Right atrium auricular region (tissue), 2 donors: ENCODE results near the gene OR2J3. TPM values are rescaled to one million over a fixed set of nuclear protein-coding genes. Genes with fewer than 3 reads are reported as not detected.

Source experiments
- DNase-seq: peaks from one replicate; pipeline ENCODE4 v3.0.0-alpha.2; 2019; ENCODE audit warnings: low spot score
- H3K27ac ChIP-seq, 2 donors: fragments of 200-600 bp; sonication (generic); 1 replicate in 1 of 2; 2 replicates in 1 of 2; pipeline ENCODE4 v1.5.1; 2016 to 2019
- H3K27me3 ChIP-seq, 2 donors: fragments of 200-600 bp; sonication (generic); one replicate each; pipeline versions ENCODE4 v1.5.1 to v1.6.0; 2017 to 2019
- H3K36me3 ChIP-seq: fragments of 200-600 bp; sonication (generic); one replicate; pipeline ENCODE4 v1.5.1; 2016
- H3K4me1 ChIP-seq, 2 donors: fragments of 200-600 bp; sonication (generic); one replicate each; pipeline versions ENCODE4 v1.5.1 to v1.6.0; 2017 to 2019
- H3K4me3 ChIP-seq, 2 donors: fragments of 200-600 bp; sonication (generic); 1 replicate in 1 of 2; 2 replicates in 1 of 2; pipeline ENCODE4 v1.5.1; 2017 to 2019; ENCODE audit warnings: mild to moderate bottlenecking in 1 of 2, moderate library complexity in 1 of 2
- H3K9me3 ChIP-seq, 2 donors: fragments of 200-600 bp; sonication (generic); one replicate each; pipeline ENCODE4 v1.5.1; 2019
- total RNA-seq, 2 donors: library from RNA; depleted of rRNA; stranded (reverse); fragments of >200 nt; gene quantifications; one replicate each; pipeline ENCODE4 v1.1.0, GENCODE V29; 2016
- TF ChIP-seq, protein P1 (sequence below), 2 donors: fragments of 200-600 bp; sonication (generic); IDR thresholded peaks; one replicate each; pipeline ENCODE4 v1.5.1; 2019; ENCODE audit warnings: antibody characterized with exemption in 2 of 2

OR2J3 gene
- not detected for total RNA-seq

DNA sequence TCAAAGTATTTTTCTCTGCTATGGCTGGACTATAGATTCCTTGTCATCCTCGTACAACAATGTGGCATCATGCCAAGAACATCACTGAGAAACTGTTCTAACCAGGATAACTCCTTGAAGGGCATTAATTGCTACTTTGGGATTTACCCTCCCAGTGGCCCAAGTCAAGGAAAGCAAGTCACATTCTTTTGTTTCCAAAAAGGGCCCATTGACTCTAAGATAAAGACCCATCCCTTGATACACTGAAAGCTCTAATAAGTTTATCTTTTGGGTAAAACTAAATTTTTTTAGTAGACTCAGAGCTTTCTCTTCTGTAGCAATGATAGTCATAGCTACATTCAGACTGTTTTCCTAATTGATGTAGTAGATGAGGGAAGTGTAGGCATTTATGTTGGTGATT is at the start of gene OR2J3:
OR2J3 (plus strand) TSS at position 301 of the 400 bp plus-strand sequence. CDS start 3,833 bp downstream, outside the sequence.
- DNase-seq = no peak
- Histone ChIP-seq H3K9me3 (no peaks in the 10 kb centered on the region), H3K4me3 (no peak within 1 kb of the TSS), H3K27me3 (no peaks in the 10 kb centered on the region), H3K36me3 (no peaks in the 10 kb centered on the region), H3K27ac (no peak within 1 kb of the TSS), H3K4me1 (no peaks in the 10 kb centered on the region)
- TF ChIP-seq, protein P1, sequence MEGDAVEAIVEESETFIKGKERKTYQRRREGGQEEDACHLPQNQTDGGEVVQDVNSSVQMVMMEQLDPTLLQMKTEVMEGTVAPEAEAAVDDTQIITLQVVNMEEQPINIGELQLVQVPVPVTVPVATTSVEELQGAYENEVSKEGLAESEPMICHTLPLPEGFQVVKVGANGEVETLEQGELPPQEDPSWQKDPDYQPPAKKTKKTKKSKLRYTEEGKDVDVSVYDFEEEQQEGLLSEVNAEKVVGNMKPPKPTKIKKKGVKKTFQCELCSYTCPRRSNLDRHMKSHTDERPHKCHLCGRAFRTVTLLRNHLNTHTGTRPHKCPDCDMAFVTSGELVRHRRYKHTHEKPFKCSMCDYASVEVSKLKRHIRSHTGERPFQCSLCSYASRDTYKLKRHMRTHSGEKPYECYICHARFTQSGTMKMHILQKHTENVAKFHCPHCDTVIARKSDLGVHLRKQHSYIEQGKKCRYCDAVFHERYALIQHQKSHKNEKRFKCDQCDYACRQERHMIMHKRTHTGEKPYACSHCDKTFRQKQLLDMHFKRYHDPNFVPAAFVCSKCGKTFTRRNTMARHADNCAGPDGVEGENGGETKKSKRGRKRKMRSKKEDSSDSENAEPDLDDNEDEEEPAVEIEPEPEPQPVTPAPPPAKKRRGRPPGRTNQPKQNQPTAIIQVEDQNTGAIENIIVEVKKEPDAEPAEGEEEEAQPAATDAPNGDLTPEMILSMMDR (IDR thresholded peaks at IDR 0.05) = no peak

DNA sequence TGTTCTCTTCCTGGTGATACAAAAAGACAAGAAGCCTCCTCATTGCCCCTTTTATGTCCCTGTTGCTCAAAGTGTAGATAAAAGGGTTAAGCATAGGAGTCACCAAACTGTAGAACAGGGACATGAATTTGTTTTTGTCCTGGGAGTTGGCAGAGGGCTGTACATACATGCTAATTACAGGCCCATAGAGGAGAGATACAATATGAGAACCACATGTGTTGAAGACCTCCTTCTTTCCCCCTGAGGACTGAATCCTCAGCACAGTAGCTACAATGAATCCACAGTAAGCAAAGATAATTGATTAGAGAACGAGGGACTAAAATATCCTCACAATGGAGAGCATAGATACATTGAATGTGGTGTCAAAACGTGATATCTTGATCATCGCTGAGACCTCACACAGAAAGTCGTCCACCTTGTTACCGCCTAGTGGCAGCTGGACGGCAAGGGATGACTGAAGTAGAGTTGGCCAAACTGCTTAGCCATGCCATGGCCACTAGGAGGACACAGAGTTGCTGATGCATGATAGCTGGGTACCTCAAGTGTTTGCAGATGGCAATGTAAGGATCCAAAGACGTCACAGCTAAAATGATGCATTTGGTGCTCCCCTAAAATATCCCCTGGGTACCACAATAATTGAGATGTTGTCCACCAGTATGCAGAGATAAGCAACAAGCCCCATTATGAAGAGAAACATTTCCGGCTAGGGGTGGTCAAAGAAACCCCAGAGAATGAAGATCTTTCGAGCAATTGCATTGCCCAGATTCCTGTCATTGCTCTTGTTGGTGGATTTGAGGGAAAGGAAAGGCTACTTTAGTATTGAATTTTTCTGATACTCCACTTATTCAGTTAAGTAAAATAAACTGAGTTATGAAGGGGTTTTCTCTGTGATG is 35.8 kb upstream of the OR2J3 start:
- H3K27me3 ChIP-seq = no peaks in the 10 kb centered on the region
- no peak overlapping the region for H3K4me3 ChIP-seq
- H3K9me3 ChIP-seq = no peaks in the 10 kb centered on the region
- H3K36me3 ChIP-seq = no peaks in the 10 kb centered on the region
- TF ChIP-seq, protein P1 (IDR thresholded peaks at IDR 0.05) = peak in 1 of 2 donors; percentile 29
- no peak for DNase-seq
- H3K4me1 ChIP-seq = no peaks in the 10 kb centered on the region
- no peak overlapping the region for H3K27ac ChIP-seq

DNA sequence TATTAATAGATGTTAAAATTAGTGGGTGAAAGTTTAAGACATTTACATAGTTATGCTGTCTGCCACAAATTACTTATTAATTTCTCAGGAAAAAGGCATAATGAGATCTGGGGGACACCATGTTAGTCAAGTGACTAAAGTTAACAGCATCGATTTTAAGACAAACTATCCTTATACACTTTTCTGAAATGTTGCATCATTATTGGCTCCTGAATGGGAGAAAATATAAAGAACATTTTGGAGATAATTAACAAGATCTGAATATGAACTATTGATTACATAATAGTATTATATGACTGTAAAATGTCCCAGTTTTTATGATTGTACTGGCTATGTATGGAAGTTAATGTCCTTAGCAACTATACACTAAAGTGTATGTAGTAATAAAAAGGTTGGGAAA is 28.7 kb upstream of the OR2J3 start:
- H3K4me1 ChIP-seq = no peaks in the 10 kb centered on the region
- no peaks in the 10 kb centered on the region for H3K36me3 ChIP-seq
- no peaks in the 10 kb centered on the region for H3K9me3 ChIP-seq
- H3K4me3 ChIP-seq = no peak overlapping the region
- H3K27ac ChIP-seq = no peak overlapping the region
- TF ChIP-seq, protein P1 (IDR thresholded peaks at IDR 0.05) = no peak
- DNase-seq = no peak
- no peaks in the 10 kb centered on the region for H3K27me3 ChIP-seq

DNA sequence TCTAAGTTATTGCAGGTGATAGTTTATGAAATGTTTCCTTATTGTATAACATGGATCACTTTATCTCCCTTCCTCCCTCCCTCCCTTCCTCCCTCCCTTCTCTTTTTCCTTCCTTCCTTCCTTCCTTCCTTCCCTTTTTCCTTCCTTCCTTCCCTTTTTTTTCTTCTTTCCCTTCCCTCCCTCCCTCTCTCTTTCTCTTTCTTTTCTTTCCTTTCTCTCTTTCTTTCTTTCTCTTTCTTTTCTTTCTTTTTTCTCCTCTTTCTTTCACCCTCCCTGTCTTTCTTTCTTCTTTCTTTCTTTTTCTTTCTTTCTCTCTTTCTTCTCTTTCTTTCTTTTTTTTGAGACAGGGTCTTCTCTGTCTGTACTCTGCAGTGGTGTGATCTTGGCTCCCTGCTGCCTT is 26.5 kb upstream of the OR2J3 start:
- Histone ChIP-seq H3K27me3 (no peaks in the 10 kb centered on the region), H3K27ac (no peak overlapping the region), H3K36me3 (no peaks in the 10 kb centered on the region), H3K4me1 (no peaks in the 10 kb centered on the region), H3K4me3 (no peak overlapping the region), H3K9me3 (no peaks in the 10 kb centered on the region)
- DNase-seq = no peak
- TF ChIP-seq, protein P1 (IDR thresholded peaks at IDR 0.05) = no peak

DNA sequence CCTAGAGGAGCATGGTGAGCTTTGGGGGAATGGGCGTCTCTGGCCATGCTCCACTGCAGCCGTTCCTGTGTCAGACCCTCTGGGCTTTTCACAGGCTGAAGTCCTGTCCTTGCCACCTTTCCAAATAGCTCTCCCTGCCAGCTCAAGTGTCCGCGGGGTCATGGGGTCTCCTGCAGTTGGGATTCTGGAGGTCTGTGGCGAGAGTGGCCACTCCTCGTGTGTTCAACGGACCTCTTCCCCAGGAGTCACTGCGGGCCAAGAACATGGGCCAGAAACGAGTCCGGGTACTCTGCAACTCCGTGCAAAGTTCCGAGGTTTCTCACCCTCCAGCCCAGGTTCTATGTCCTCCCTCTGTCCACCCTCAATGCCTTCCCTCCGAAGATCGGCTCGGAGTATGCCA is 25.4 kb upstream of the OR2J3 start:
- H3K27me3 ChIP-seq = no peaks in the 10 kb centered on the region
- H3K36me3 ChIP-seq = no peaks in the 10 kb centered on the region
- H3K9me3 ChIP-seq = no peaks in the 10 kb centered on the region
- no peak overlapping the region for H3K27ac ChIP-seq
- H3K4me1 ChIP-seq = no peaks in the 10 kb centered on the region
- no peak for DNase-seq
- TF ChIP-seq, protein P1 (IDR thresholded peaks at IDR 0.05) = no peak
- H3K4me3 ChIP-seq = no peak overlapping the region
